GM21367 (cell line): ENCODE results near the gene PLEKHJ1.

Experiments
- ATAC-seq: cut with Tn5 transposase; IDR thresholded peaks from one replicate; pipeline ENCODE4 v1.9.1; 2021; ENCODE audit not compliant: unreplicated experiment

PLEKHJ1 gene

GRCh38 chr19:2237051-2237868 lies 1.1 kb upstream of the PLEKHJ1 start:
- ATAC-seq: no peak

- ATAC-seq: no peak
These were observed 140 bp downstream of the PLEKHJ1 start for GRCh38 chr19:2236064-2236313.

GRCh38 chr19:2235381-2236063 lies 607 bp downstream of the PLEKHJ1 start:
- peak; percentile 16 for ATAC-seq

- no peak for ATAC-seq
These were observed 1.1 kb downstream of the PLEKHJ1 start for GRCh38 chr19:2234996-2235380.

GRCh38 chr19:2233601-2234280 lies 2.4 kb downstream of the PLEKHJ1 start:
- no peak for ATAC-seq

- no peak for ATAC-seq
These were observed 3.6 kb downstream of the PLEKHJ1 start for GRCh38 chr19:2232286-2233151.

GRCh38 chr19:2231621-2232221 lies 4.4 kb downstream of the PLEKHJ1 start:
- ATAC-seq: no peak

- no peak for ATAC-seq
These were observed 5.2 kb downstream of the PLEKHJ1 start for GRCh38 chr19:2230807-2231533.

- no peak for ATAC-seq
These were observed 6.0 kb downstream of the PLEKHJ1 start for GRCh38 chr19:2230033-2230531.

GRCh38 chr19:2229103-2230032 lies 6.8 kb downstream of the PLEKHJ1 start:
- ATAC-seq: no peak

GRCh38 chr19:2228157-2229030 lies 7.7 kb downstream of the PLEKHJ1 start:
- no peak for ATAC-seq

GRCh38 chr19:2227415-2228156 lies 8.5 kb downstream of the PLEKHJ1 start:
- ATAC-seq: no peak

GRCh38 chr19:2226840-2227360 lies 9.2 kb downstream of the PLEKHJ1 start:
- no peak for ATAC-seq

GRCh38 chr19:2226051-2226839 lies 9.9 kb downstream of the PLEKHJ1 start:
- ATAC-seq: no peak

- ATAC-seq: no peak
These were observed 10.6 kb downstream of the PLEKHJ1 start for GRCh38 chr19:2225415-2226050.
